H9 (cell line): ENCODE data around the gene ZNF225. TPM values are rescaled to one million over a fixed set of nuclear protein-coding genes. Genes with fewer than 3 reads are reported as not detected.

Experiments used
- DNase-seq: peaks from one replicate; pipeline ENCODE4 v3.0.0-alpha.2; 2017
- H2AFZ ChIP-seq: one replicate; pipeline ENCODE4 v1.6.1; 2013; ENCODE audit warnings: mild to moderate bottlenecking, low read length, control low read depth, moderate library complexity
- H2AK5ac ChIP-seq: 2 replicates; pipeline ENCODE4 v1.6.1; 2013; ENCODE audit warnings: low read length, control low read depth, mixed read lengths; ENCODE audit not compliant: insufficient read length
- H2BK120ac ChIP-seq: one replicate; pipeline ENCODE4 v1.6.1; 2013; ENCODE audit warnings: low read depth, mild to moderate bottlenecking, low read length, control low read depth, inconsistent platforms; ENCODE audit not compliant: poor library complexity, severe bottlenecking
- H2BK12ac ChIP-seq: 2 replicates; pipeline ENCODE4 v1.6.1; 2013; ENCODE audit warnings: low read length, control low read depth, mixed read lengths, low read depth; ENCODE audit not compliant: insufficient read length
- H2BK15ac ChIP-seq: 2 replicates; pipeline ENCODE4 v1.6.1; 2013; ENCODE audit warnings: low read depth, low read length, control low read depth
- H2BK20ac ChIP-seq: one replicate; pipeline ENCODE4 v1.6.1; 2013; ENCODE audit warnings: low read depth, mild to moderate bottlenecking, low read length, control low read depth, inconsistent platforms; ENCODE audit not compliant: poor library complexity, severe bottlenecking
- H2BK5ac ChIP-seq: 2 replicates; pipeline ENCODE4 v1.6.1; 2013; ENCODE audit warnings: low read length, control low read depth, mixed read lengths; ENCODE audit not compliant: insufficient read length
- H3K14ac ChIP-seq: 2 replicates; pipeline ENCODE4 v1.6.1; 2013; ENCODE audit warnings: low read length, control low read depth; ENCODE audit not compliant: insufficient read depth
- H3K18ac ChIP-seq: 2 replicates; pipeline ENCODE4 v1.6.1; 2013; ENCODE audit warnings: low read depth, mild to moderate bottlenecking, mixed read lengths, low read length, control low read depth; ENCODE audit not compliant: insufficient read length
- H3K23ac ChIP-seq: 2 replicates; pipeline ENCODE4 v1.6.1; 2013; ENCODE audit warnings: low read length, control low read depth, mixed read lengths, low read depth; ENCODE audit not compliant: insufficient read length
- H3K23me2 ChIP-seq: 2 replicates; pipeline ENCODE4 v1.6.1; 2013; ENCODE audit warnings: low read depth, mild to moderate bottlenecking, mixed read lengths, low read length, control low read depth; ENCODE audit not compliant: insufficient read length, poor library complexity, severe bottlenecking
- H3K27ac ChIP-seq: 2 replicates; pipeline ENCODE4 v1.5.1; 2013; ENCODE audit warnings: low read length, control low read depth, mixed read lengths, low read depth; ENCODE audit not compliant: insufficient read length
- H3K27me3 ChIP-seq: 2 replicates; pipeline ENCODE4 v1.6.1; 2013; ENCODE audit warnings: low read length, control low read depth, inconsistent platforms; ENCODE audit not compliant: insufficient read depth
- H3K4ac ChIP-seq: 2 replicates; pipeline ENCODE4 v1.6.1; 2013; ENCODE audit warnings: low read depth, mild to moderate bottlenecking, control low read depth, inconsistent platforms, low read length, moderate library complexity
- H3K4me1 ChIP-seq: 2 replicates; pipeline ENCODE4 v1.6.1; 2013; ENCODE audit warnings: low read length, control low read depth, inconsistent platforms; ENCODE audit not compliant: insufficient read depth
- H3K4me2 ChIP-seq: 2 replicates; pipeline ENCODE4 v1.6.1; 2013; ENCODE audit warnings: low read length, control low read depth, mixed read lengths; ENCODE audit not compliant: insufficient read length, insufficient read depth
- H3K56ac ChIP-seq: 2 replicates; pipeline ENCODE4 v1.6.1; 2013; ENCODE audit warnings: low read depth, mild to moderate bottlenecking, mixed read lengths, low read length, control low read depth; ENCODE audit not compliant: insufficient read length
- H3K79me1 ChIP-seq: 2 replicates; pipeline ENCODE4 v1.6.1; 2013; ENCODE audit warnings: low read depth, mild to moderate bottlenecking, moderate library complexity, low read length, control low read depth, inconsistent platforms; ENCODE audit not compliant: insufficient read depth, poor library complexity, severe bottlenecking
- H3K79me2 ChIP-seq: 2 replicates; pipeline ENCODE4 v1.6.1; 2013; ENCODE audit warnings: low read length, control low read depth, inconsistent platforms; ENCODE audit not compliant: insufficient read depth
- H3K9ac ChIP-seq: 2 replicates; pipeline ENCODE4 v1.6.1; 2013; ENCODE audit warnings: low read length, control low read depth, mixed read lengths; ENCODE audit not compliant: insufficient read length; ENCODE audit errors: extremely low read depth
- H3K9me3 ChIP-seq: one replicate; pipeline ENCODE4 v1.6.1; 2013; ENCODE audit warnings: low read depth, low read length, inconsistent platforms; ENCODE audit not compliant: control insufficient read depth
- H3T11ph ChIP-seq: one replicate; pipeline ENCODE4 v1.6.1; 2013; ENCODE audit warnings: mild to moderate bottlenecking, low read length, control low read depth, inconsistent platforms
- H4K20me1 ChIP-seq: one replicate; pipeline ENCODE4 v1.6.1; 2013; ENCODE audit not compliant: control insufficient read depth, insufficient read length, insufficient read depth
- H4K5ac ChIP-seq: 2 replicates; pipeline ENCODE4 v1.6.1; 2013; ENCODE audit warnings: low read depth, mild to moderate bottlenecking, mixed read lengths, low read length, control low read depth; ENCODE audit not compliant: insufficient read length
- H4K8ac ChIP-seq: replicated peaks from 2 replicates; pipeline ENCODE4 v1.6.1; 2013; ENCODE audit warnings: low read length, control low read depth, mixed read lengths, low read depth; ENCODE audit not compliant: insufficient read length
- H4K91ac ChIP-seq: 2 replicates; pipeline ENCODE4 v1.6.1; 2013; ENCODE audit warnings: low read depth, mild to moderate bottlenecking, moderate library complexity, mixed read lengths, low read length, control low read depth; ENCODE audit not compliant: insufficient read length
- H3K27ac Mint-ChIP-seq, 3 experiments: 2 replicates in 2 of 3; 3 replicates in 1 of 3; pipeline ENCODE4 v1.8.0; 2020 to 2021; ENCODE audit warnings: mixed read lengths in 3 of 3, mild to moderate bottlenecking in 1 of 3, moderate library complexity in 1 of 3
- H3K27me3 Mint-ChIP-seq: 2 replicates; pipeline ENCODE4 v1.8.0; 2021; ENCODE audit warnings: low read depth, mild to moderate bottlenecking, moderate library complexity, mixed read lengths
- H3K36me3 Mint-ChIP-seq, 3 experiments: 2 replicates in 2 of 3; 3 replicates in 1 of 3; pipeline ENCODE4 v1.8.0; 2020 to 2021; ENCODE audit warnings: low read depth in 3 of 3, mixed read lengths in 3 of 3; ENCODE audit not compliant: insufficient read depth in 1 of 3
- H3K4me1 Mint-ChIP-seq, 2 experiments: 2 replicates each; pipeline ENCODE4 v1.8.0; 2020; ENCODE audit warnings: mixed read lengths in 2 of 2
- H3K4me3 Mint-ChIP-seq, 2 experiments: 2 replicates in 1 of 2; 3 replicates in 1 of 2; pipeline ENCODE4 v1.8.0; 2020 to 2021; ENCODE audit warnings: mild to moderate bottlenecking in 2 of 2, mixed read lengths in 2 of 2, moderate library complexity in 1 of 2
- H3K9me3 Mint-ChIP-seq, 2 experiments: 2 replicates in 1 of 2; 3 replicates in 1 of 2; pipeline ENCODE4 v1.8.0; 2020; ENCODE audit warnings: mild to moderate bottlenecking in 2 of 2, mixed read lengths in 2 of 2, moderate library complexity in 1 of 2
- WGBS: extraction: QIAGEN DNeasy Blood & Tissue Kit; methylation state at CpG from one replicate; pipeline ENCODE4 v1.1.7; 2013; ENCODE audit warnings: missing lambda C conversion rate, low lambda C conversion rate, mixed read lengths; ENCODE audit not compliant: insufficient read length; ENCODE audit errors: extremely low coverage; 5-methylcytosine and 5-hydroxymethylcytosine counted together
- total RNA-seq: library from RNA; stranded (reverse); gene quantifications from 2 replicates; pipeline ENCODE4 v1.2.1, GENCODE V29; 2021
- TF ChIP-seq, protein P1 (sequence below): fragments of 200-600 bp; sonication (generic); conservative IDR thresholded peaks from 3 replicates; pipeline ENCODE4 v1.8.0; 2021; ENCODE audit warnings: antibody characterized with exemption, mild to moderate bottlenecking

The ZNF225 gene
- total RNA-seq, 1 experiment from 2014 or later = 3.9 TPM

GRCh38 chr19:44156475-44156874, 43.3 kb downstream of the ZNF225 start:
- Histone ChIP-seq H2BK5ac (no peak overlapping the region), H3K23ac (no peak overlapping the region), H3K18ac (no peak overlapping the region), H3T11ph (no peak overlapping the region), H3K4ac (no peak overlapping the region), H2BK120ac (no peak overlapping the region), H4K5ac (no peak overlapping the region), H3K27me3 (no peaks in the 10 kb centered on the region), H3K79me1 (no peaks in the 10 kb centered on the region), H2BK20ac (no peak overlapping the region), H2AFZ (no peak overlapping the region), H4K20me1 (no peaks in the 10 kb centered on the region), H4K91ac (no peak overlapping the region), H2AK5ac (no peak overlapping the region), H3K4me1 (no peaks in the 10 kb centered on the region), H3K14ac (no peak overlapping the region), H4K8ac (no peak overlapping the region), H3K9ac (no peak overlapping the region), H3K56ac (no peak overlapping the region), H2BK15ac (no peak overlapping the region), H2BK12ac (no peak overlapping the region), H3K9me3 (peaks cover 23% of the 10 kb centered on the region), H3K27ac (no peak overlapping the region), H3K23me2 (no peaks in the 10 kb centered on the region), H3K79me2 (no peaks in the 10 kb centered on the region), H3K4me2 (no peak overlapping the region)
- WGBS = no CpG with 5 or more reads among the region's 2 CpGs
- no peak for DNase-seq
- H3K27ac Mint-ChIP-seq = no peak overlapping the region
- peaks cover 4% of the 10 kb centered on the region for H3K27me3 Mint-ChIP-seq
- no peak overlapping the region for H3K4me3 Mint-ChIP-seq
- H3K36me3 Mint-ChIP-seq = peaks cover 49 to 58% (median 55%) of the 10 kb centered on the region in 3 experiments
- peaks cover 31 to 47% of the 10 kb centered on the region in 2 experiments for H3K9me3 Mint-ChIP-seq
- no peaks in the 10 kb centered on the region for H3K4me1 Mint-ChIP-seq
- TF ChIP-seq, protein P1, sequence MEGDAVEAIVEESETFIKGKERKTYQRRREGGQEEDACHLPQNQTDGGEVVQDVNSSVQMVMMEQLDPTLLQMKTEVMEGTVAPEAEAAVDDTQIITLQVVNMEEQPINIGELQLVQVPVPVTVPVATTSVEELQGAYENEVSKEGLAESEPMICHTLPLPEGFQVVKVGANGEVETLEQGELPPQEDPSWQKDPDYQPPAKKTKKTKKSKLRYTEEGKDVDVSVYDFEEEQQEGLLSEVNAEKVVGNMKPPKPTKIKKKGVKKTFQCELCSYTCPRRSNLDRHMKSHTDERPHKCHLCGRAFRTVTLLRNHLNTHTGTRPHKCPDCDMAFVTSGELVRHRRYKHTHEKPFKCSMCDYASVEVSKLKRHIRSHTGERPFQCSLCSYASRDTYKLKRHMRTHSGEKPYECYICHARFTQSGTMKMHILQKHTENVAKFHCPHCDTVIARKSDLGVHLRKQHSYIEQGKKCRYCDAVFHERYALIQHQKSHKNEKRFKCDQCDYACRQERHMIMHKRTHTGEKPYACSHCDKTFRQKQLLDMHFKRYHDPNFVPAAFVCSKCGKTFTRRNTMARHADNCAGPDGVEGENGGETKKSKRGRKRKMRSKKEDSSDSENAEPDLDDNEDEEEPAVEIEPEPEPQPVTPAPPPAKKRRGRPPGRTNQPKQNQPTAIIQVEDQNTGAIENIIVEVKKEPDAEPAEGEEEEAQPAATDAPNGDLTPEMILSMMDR = no peak
